H9 (cell line): ENCODE measurements around the gene PLEKHD1. TPM values are rescaled to one million over a fixed set of nuclear protein-coding genes. Genes with fewer than 3 reads are reported as not detected.

Experiments
- DNase-seq: peaks from one replicate; pipeline ENCODE4 v3.0.0-alpha.2; 2017
- H2AFZ ChIP-seq: one replicate; pipeline ENCODE4 v1.6.1; 2013; ENCODE audit warnings: mild to moderate bottlenecking, low read length, control low read depth, moderate library complexity
- H2AK5ac ChIP-seq: 2 replicates; pipeline ENCODE4 v1.6.1; 2013; ENCODE audit warnings: low read length, control low read depth, mixed read lengths; ENCODE audit not compliant: insufficient read length
- H2BK120ac ChIP-seq: one replicate; pipeline ENCODE4 v1.6.1; 2013; ENCODE audit warnings: low read depth, mild to moderate bottlenecking, low read length, control low read depth, inconsistent platforms; ENCODE audit not compliant: poor library complexity, severe bottlenecking
- H2BK12ac ChIP-seq: 2 replicates; pipeline ENCODE4 v1.6.1; 2013; ENCODE audit warnings: low read length, control low read depth, mixed read lengths, low read depth; ENCODE audit not compliant: insufficient read length
- H2BK15ac ChIP-seq: 2 replicates; pipeline ENCODE4 v1.6.1; 2013; ENCODE audit warnings: low read depth, low read length, control low read depth
- H2BK20ac ChIP-seq: one replicate; pipeline ENCODE4 v1.6.1; 2013; ENCODE audit warnings: low read depth, mild to moderate bottlenecking, low read length, control low read depth, inconsistent platforms; ENCODE audit not compliant: poor library complexity, severe bottlenecking
- H2BK5ac ChIP-seq: 2 replicates; pipeline ENCODE4 v1.6.1; 2013; ENCODE audit warnings: low read length, control low read depth, mixed read lengths; ENCODE audit not compliant: insufficient read length
- H3K14ac ChIP-seq: 2 replicates; pipeline ENCODE4 v1.6.1; 2013; ENCODE audit warnings: low read length, control low read depth; ENCODE audit not compliant: insufficient read depth
- H3K18ac ChIP-seq: 2 replicates; pipeline ENCODE4 v1.6.1; 2013; ENCODE audit warnings: low read depth, mild to moderate bottlenecking, mixed read lengths, low read length, control low read depth; ENCODE audit not compliant: insufficient read length
- H3K23ac ChIP-seq: 2 replicates; pipeline ENCODE4 v1.6.1; 2013; ENCODE audit warnings: low read length, control low read depth, mixed read lengths, low read depth; ENCODE audit not compliant: insufficient read length
- H3K23me2 ChIP-seq: 2 replicates; pipeline ENCODE4 v1.6.1; 2013; ENCODE audit warnings: low read depth, mild to moderate bottlenecking, mixed read lengths, low read length, control low read depth; ENCODE audit not compliant: insufficient read length, poor library complexity, severe bottlenecking
- H3K27ac ChIP-seq: 2 replicates; pipeline ENCODE4 v1.5.1; 2013; ENCODE audit warnings: low read length, control low read depth, mixed read lengths, low read depth; ENCODE audit not compliant: insufficient read length
- H3K27me3 ChIP-seq: 2 replicates; pipeline ENCODE4 v1.6.1; 2013; ENCODE audit warnings: low read length, control low read depth, inconsistent platforms; ENCODE audit not compliant: insufficient read depth
- H3K4ac ChIP-seq: 2 replicates; pipeline ENCODE4 v1.6.1; 2013; ENCODE audit warnings: low read depth, mild to moderate bottlenecking, control low read depth, inconsistent platforms, low read length, moderate library complexity
- H3K4me1 ChIP-seq: 2 replicates; pipeline ENCODE4 v1.6.1; 2013; ENCODE audit warnings: low read length, control low read depth, inconsistent platforms; ENCODE audit not compliant: insufficient read depth
- H3K4me2 ChIP-seq: 2 replicates; pipeline ENCODE4 v1.6.1; 2013; ENCODE audit warnings: low read length, control low read depth, mixed read lengths; ENCODE audit not compliant: insufficient read length, insufficient read depth
- H3K56ac ChIP-seq: 2 replicates; pipeline ENCODE4 v1.6.1; 2013; ENCODE audit warnings: low read depth, mild to moderate bottlenecking, mixed read lengths, low read length, control low read depth; ENCODE audit not compliant: insufficient read length
- H3K79me1 ChIP-seq: 2 replicates; pipeline ENCODE4 v1.6.1; 2013; ENCODE audit warnings: low read depth, mild to moderate bottlenecking, moderate library complexity, low read length, control low read depth, inconsistent platforms; ENCODE audit not compliant: insufficient read depth, poor library complexity, severe bottlenecking
- H3K79me2 ChIP-seq: 2 replicates; pipeline ENCODE4 v1.6.1; 2013; ENCODE audit warnings: low read length, control low read depth, inconsistent platforms; ENCODE audit not compliant: insufficient read depth
- H3K9ac ChIP-seq: 2 replicates; pipeline ENCODE4 v1.6.1; 2013; ENCODE audit warnings: low read length, control low read depth, mixed read lengths; ENCODE audit not compliant: insufficient read length; ENCODE audit errors: extremely low read depth
- H3K9me3 ChIP-seq: one replicate; pipeline ENCODE4 v1.6.1; 2013; ENCODE audit warnings: low read depth, low read length, inconsistent platforms; ENCODE audit not compliant: control insufficient read depth
- H3T11ph ChIP-seq: one replicate; pipeline ENCODE4 v1.6.1; 2013; ENCODE audit warnings: mild to moderate bottlenecking, low read length, control low read depth, inconsistent platforms
- H4K20me1 ChIP-seq: one replicate; pipeline ENCODE4 v1.6.1; 2013; ENCODE audit not compliant: control insufficient read depth, insufficient read length, insufficient read depth
- H4K5ac ChIP-seq: 2 replicates; pipeline ENCODE4 v1.6.1; 2013; ENCODE audit warnings: low read depth, mild to moderate bottlenecking, mixed read lengths, low read length, control low read depth; ENCODE audit not compliant: insufficient read length
- H4K8ac ChIP-seq: replicated peaks from 2 replicates; pipeline ENCODE4 v1.6.1; 2013; ENCODE audit warnings: low read length, control low read depth, mixed read lengths, low read depth; ENCODE audit not compliant: insufficient read length
- H4K91ac ChIP-seq: 2 replicates; pipeline ENCODE4 v1.6.1; 2013; ENCODE audit warnings: low read depth, mild to moderate bottlenecking, moderate library complexity, mixed read lengths, low read length, control low read depth; ENCODE audit not compliant: insufficient read length
- H3K27ac Mint-ChIP-seq, 3 experiments: 2 replicates in 2 of 3; 3 replicates in 1 of 3; pipeline ENCODE4 v1.8.0; 2020 to 2021; ENCODE audit warnings: mixed read lengths in 3 of 3, mild to moderate bottlenecking in 1 of 3, moderate library complexity in 1 of 3
- H3K27me3 Mint-ChIP-seq: 2 replicates; pipeline ENCODE4 v1.8.0; 2021; ENCODE audit warnings: low read depth, mild to moderate bottlenecking, moderate library complexity, mixed read lengths
- H3K36me3 Mint-ChIP-seq, 3 experiments: 2 replicates in 2 of 3; 3 replicates in 1 of 3; pipeline ENCODE4 v1.8.0; 2020 to 2021; ENCODE audit warnings: low read depth in 3 of 3, mixed read lengths in 3 of 3; ENCODE audit not compliant: insufficient read depth in 1 of 3
- H3K4me1 Mint-ChIP-seq, 2 experiments: 2 replicates each; pipeline ENCODE4 v1.8.0; 2020; ENCODE audit warnings: mixed read lengths in 2 of 2
- H3K4me3 Mint-ChIP-seq, 2 experiments: 2 replicates in 1 of 2; 3 replicates in 1 of 2; pipeline ENCODE4 v1.8.0; 2020 to 2021; ENCODE audit warnings: mild to moderate bottlenecking in 2 of 2, mixed read lengths in 2 of 2, moderate library complexity in 1 of 2
- H3K9me3 Mint-ChIP-seq, 2 experiments: 2 replicates in 1 of 2; 3 replicates in 1 of 2; pipeline ENCODE4 v1.8.0; 2020; ENCODE audit warnings: mild to moderate bottlenecking in 2 of 2, mixed read lengths in 2 of 2, moderate library complexity in 1 of 2
- WGBS: extraction: QIAGEN DNeasy Blood & Tissue Kit; methylation state at CpG from one replicate; pipeline ENCODE4 v1.1.7; 2013; ENCODE audit warnings: missing lambda C conversion rate, low lambda C conversion rate, mixed read lengths; ENCODE audit not compliant: insufficient read length; ENCODE audit errors: extremely low coverage; 5-methylcytosine and 5-hydroxymethylcytosine counted together
- total RNA-seq: library from RNA; stranded (reverse); gene quantifications from 2 replicates; pipeline ENCODE4 v1.2.1, GENCODE V29; 2021
- TF ChIP-seq, protein P1 (sequence below): fragments of 200-600 bp; sonication (generic); conservative IDR thresholded peaks from 3 replicates; pipeline ENCODE4 v1.8.0; 2021; ENCODE audit warnings: antibody characterized with exemption, mild to moderate bottlenecking

Gene PLEKHD1
- total RNA-seq, 1 experiment from 2014 or later = 0.37 TPM

DNA sequence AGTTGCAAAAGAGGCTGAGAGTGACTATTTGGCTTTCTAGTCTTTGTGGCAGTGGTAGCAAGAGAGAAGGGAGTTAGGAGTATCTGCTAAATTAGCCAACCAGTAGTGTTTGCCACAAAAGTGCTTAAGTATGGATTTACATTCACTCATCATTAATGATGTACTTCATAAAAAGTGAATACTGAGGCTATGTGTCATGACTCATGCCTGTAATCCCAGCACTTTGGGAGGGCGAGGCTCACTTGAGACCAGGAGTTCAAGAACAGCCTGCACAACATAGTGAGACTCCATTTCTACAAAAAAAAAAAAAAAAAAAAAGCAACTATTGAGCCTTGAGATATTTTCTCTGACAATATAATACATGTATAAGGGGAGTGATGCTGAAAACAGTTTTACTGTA is 53.4 kb downstream of the PLEKHD1 start:
- H3K4ac ChIP-seq = no peak overlapping the region
- H3K56ac ChIP-seq = no peak overlapping the region
- Mint-ChIP-seq H3K4me3 (no peak overlapping the region), H3K27ac (no peak overlapping the region), H3K27me3 (peaks cover 3% of the 10 kb centered on the region; the same call in 1 of the 2 replicates), H3K9me3 (no peaks in the 10 kb centered on the region), H3K36me3 (no peaks in the 10 kb centered on the region), H3K4me1 (peaks cover 4 to 9% of the 10 kb centered on the region in 2 experiments)
- H3K79me2 ChIP-seq = no peaks in the 10 kb centered on the region
- H2BK120ac ChIP-seq = no peak overlapping the region
- H3K9me3 ChIP-seq = no peaks in the 10 kb centered on the region
- no peak overlapping the region for H2BK5ac ChIP-seq
- H3K27ac ChIP-seq = no peak overlapping the region
- H2BK20ac ChIP-seq = no peak overlapping the region
- H4K91ac ChIP-seq = no peak overlapping the region
- H2AFZ ChIP-seq = no peak overlapping the region
- no peaks in the 10 kb centered on the region for H3K27me3 ChIP-seq
- H3T11ph ChIP-seq = no peak overlapping the region
- no peak overlapping the region for H3K18ac ChIP-seq
- no peak overlapping the region for H2AK5ac ChIP-seq
- TF ChIP-seq, protein P1, sequence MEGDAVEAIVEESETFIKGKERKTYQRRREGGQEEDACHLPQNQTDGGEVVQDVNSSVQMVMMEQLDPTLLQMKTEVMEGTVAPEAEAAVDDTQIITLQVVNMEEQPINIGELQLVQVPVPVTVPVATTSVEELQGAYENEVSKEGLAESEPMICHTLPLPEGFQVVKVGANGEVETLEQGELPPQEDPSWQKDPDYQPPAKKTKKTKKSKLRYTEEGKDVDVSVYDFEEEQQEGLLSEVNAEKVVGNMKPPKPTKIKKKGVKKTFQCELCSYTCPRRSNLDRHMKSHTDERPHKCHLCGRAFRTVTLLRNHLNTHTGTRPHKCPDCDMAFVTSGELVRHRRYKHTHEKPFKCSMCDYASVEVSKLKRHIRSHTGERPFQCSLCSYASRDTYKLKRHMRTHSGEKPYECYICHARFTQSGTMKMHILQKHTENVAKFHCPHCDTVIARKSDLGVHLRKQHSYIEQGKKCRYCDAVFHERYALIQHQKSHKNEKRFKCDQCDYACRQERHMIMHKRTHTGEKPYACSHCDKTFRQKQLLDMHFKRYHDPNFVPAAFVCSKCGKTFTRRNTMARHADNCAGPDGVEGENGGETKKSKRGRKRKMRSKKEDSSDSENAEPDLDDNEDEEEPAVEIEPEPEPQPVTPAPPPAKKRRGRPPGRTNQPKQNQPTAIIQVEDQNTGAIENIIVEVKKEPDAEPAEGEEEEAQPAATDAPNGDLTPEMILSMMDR = no peak
- H3K14ac ChIP-seq = no peak overlapping the region
- no peak overlapping the region for H3K23ac ChIP-seq
- H2BK15ac ChIP-seq = no peak overlapping the region
- no peaks in the 10 kb centered on the region for H3K79me1 ChIP-seq
- no peak overlapping the region for H3K4me2 ChIP-seq
- no peaks in the 10 kb centered on the region for H3K4me1 ChIP-seq
- H4K8ac ChIP-seq = no peak overlapping the region
- no peak overlapping the region for H4K5ac ChIP-seq
- no peak overlapping the region for H2BK12ac ChIP-seq
- no peaks in the 10 kb centered on the region for H4K20me1 ChIP-seq
- DNase-seq = no peak
- WGBS = no CpG with 5 or more reads among the region's 1 CpG
- H3K9ac ChIP-seq = no peak overlapping the region
- no peaks in the 10 kb centered on the region for H3K23me2 ChIP-seq
